Adipocyte (in vitro differentiated cells): ENCODE data around the gene COL25A1.

Experiments used
- DNase-seq: peaks from one replicate; pipeline ENCODE4 v3.0.0-alpha.2; 2015; ENCODE audit warnings: low read depth
- H3K27me3 ChIP-seq: replicated peaks from 2 replicates; pipeline ENCODE4 v1.7.0; 2013; ENCODE audit warnings: mild to moderate bottlenecking, low read length, moderate library complexity; ENCODE audit not compliant: control insufficient read depth, insufficient read depth
- H3K36me3 ChIP-seq: 2 replicates; pipeline ENCODE4 v1.7.0; 2013; ENCODE audit warnings: low read length, mild to moderate bottlenecking, moderate library complexity; ENCODE audit not compliant: control insufficient read depth, insufficient read depth, severe bottlenecking
- H3K4me1 ChIP-seq: 2 replicates; pipeline ENCODE4 v1.7.0; 2013; ENCODE audit warnings: mild to moderate bottlenecking, low read length, moderate library complexity; ENCODE audit not compliant: control insufficient read depth, insufficient read depth
- H3K4me3 ChIP-seq: 2 replicates; pipeline ENCODE4 v1.7.0; 2013; ENCODE audit warnings: mild to moderate bottlenecking, low read length, moderate library complexity
- H3K9ac ChIP-seq: 2 replicates; pipeline ENCODE4 v1.7.0; 2013; ENCODE audit warnings: mild to moderate bottlenecking, low read length, moderate library complexity
- H3K9me3 ChIP-seq: 2 replicates; pipeline ENCODE4 v1.7.0; 2013; ENCODE audit warnings: mild to moderate bottlenecking, low read length, moderate library complexity; ENCODE audit not compliant: control insufficient read depth

The COL25A1 gene

GRCh38 chr4:109302361-109303139, at the start of gene COL25A1:
COL25A1 (minus strand) TSS chr4:109302658.
- Histone ChIP-seq H3K4me1 (peaks cover 10% of the 10 kb centered on the region), H3K9ac (peak within 1 kb of the TSS; percentile 25), H3K36me3 (no peaks in the 10 kb centered on the region), H3K4me3 (peak within 1 kb of the TSS; percentile 82), H3K27me3 (peaks cover 30% of the 10 kb centered on the region), H3K9me3 (no peaks in the 10 kb centered on the region)
- peak; percentile 54 for DNase-seq

- H3K27me3 ChIP-seq = no peaks in the 10 kb centered on the region
- DNase-seq = no peak
- H3K4me1 ChIP-seq = no peaks in the 10 kb centered on the region
- H3K4me3 ChIP-seq = no peak overlapping the region
- no peaks in the 10 kb centered on the region for H3K9me3 ChIP-seq
- no peak overlapping the region for H3K9ac ChIP-seq
- no peaks in the 10 kb centered on the region for H3K36me3 ChIP-seq
Observed at GRCh38 chr4:109350121-109350520, 47.7 kb upstream of the COL25A1 start.

- no peaks in the 10 kb centered on the region for H3K9me3 ChIP-seq
- H3K4me3 ChIP-seq = no peak overlapping the region
- no peak for DNase-seq
- no peak overlapping the region for H3K9ac ChIP-seq
- no peaks in the 10 kb centered on the region for H3K36me3 ChIP-seq
- no peaks in the 10 kb centered on the region for H3K4me1 ChIP-seq
- no peaks in the 10 kb centered on the region for H3K27me3 ChIP-seq
Observed at GRCh38 chr4:109334129-109335105, 32.0 kb upstream of the COL25A1 start.

- peak; percentile 5 for DNase-seq
- no peak overlapping the region for H3K9ac ChIP-seq
Observed at GRCh38 chr4:109332926-109333464, 30.5 kb upstream of the COL25A1 start.

GRCh38 chr4:109327641-109328040, 25.2 kb upstream of the COL25A1 start:
- no peaks in the 10 kb centered on the region for H3K27me3 ChIP-seq
- peaks cover 19% of the 10 kb centered on the region for H3K9me3 ChIP-seq
- no peaks in the 10 kb centered on the region for H3K36me3 ChIP-seq
- DNase-seq = no peak
- H3K4me3 ChIP-seq = no peak overlapping the region
- no peak overlapping the region for H3K9ac ChIP-seq
- no peaks in the 10 kb centered on the region for H3K4me1 ChIP-seq

More at GRCh38 chr4:109332926-109333464, 30.5 kb upstream of the COL25A1 start:
- Histone ChIP-seq H3K36me3 (no peaks in the 10 kb centered on the region), H3K4me1 (no peaks in the 10 kb centered on the region), H3K9me3 (no peaks in the 10 kb centered on the region), H3K4me3 (no peak overlapping the region), H3K27me3 (no peaks in the 10 kb centered on the region)

- no peaks in the 10 kb centered on the region for H3K4me1 ChIP-seq
- H3K27me3 ChIP-seq = no peaks in the 10 kb centered on the region
- H3K9me3 ChIP-seq = peaks cover 27% of the 10 kb centered on the region
- no peaks in the 10 kb centered on the region for H3K36me3 ChIP-seq
- no peak overlapping the region for H3K4me3 ChIP-seq
- no peak overlapping the region for H3K9ac ChIP-seq
- DNase-seq = no peak
Observed at GRCh38 chr4:109325698-109326097, 23.2 kb upstream of the COL25A1 start.

- no peaks in the 10 kb centered on the region for H3K4me1 ChIP-seq
- no peak overlapping the region for H3K9ac ChIP-seq
- H3K27me3 ChIP-seq = no peaks in the 10 kb centered on the region
- no peak for DNase-seq
- no peak overlapping the region for H3K4me3 ChIP-seq
- peaks cover 27% of the 10 kb centered on the region for H3K9me3 ChIP-seq
- H3K36me3 ChIP-seq = no peaks in the 10 kb centered on the region
Observed at GRCh38 chr4:109323348-109323747, 20.9 kb upstream of the COL25A1 start.

- Histone ChIP-seq H3K4me3 (no peak overlapping the region), H3K36me3 (no peaks in the 10 kb centered on the region), H3K9ac (no peak overlapping the region), H3K4me1 (no peaks in the 10 kb centered on the region), H3K27me3 (peaks cover 4% of the 10 kb centered on the region), H3K9me3 (peaks cover 27% of the 10 kb centered on the region)
- no peak for DNase-seq
Observed at GRCh38 chr4:109321232-109321631, 18.8 kb upstream of the COL25A1 start.

GRCh38 chr4:109319684-109320083, 17.2 kb upstream of the COL25A1 start:
- DNase-seq = no peak
- Histone ChIP-seq H3K9ac (no peak overlapping the region), H3K4me1 (no peaks in the 10 kb centered on the region), H3K9me3 (peaks cover 27% of the 10 kb centered on the region), H3K4me3 (no peak overlapping the region), H3K27me3 (peaks cover 9% of the 10 kb centered on the region), H3K36me3 (no peaks in the 10 kb centered on the region)

GRCh38 chr4:109319156-109319555, 16.7 kb upstream of the COL25A1 start:
- Histone ChIP-seq H3K4me1 (no peaks in the 10 kb centered on the region), H3K36me3 (no peaks in the 10 kb centered on the region), H3K27me3 (peaks cover 12% of the 10 kb centered on the region), H3K4me3 (no peak overlapping the region), H3K9me3 (peaks cover 24% of the 10 kb centered on the region), H3K9ac (no peak overlapping the region)
- DNase-seq = no peak

- no peaks in the 10 kb centered on the region for H3K4me1 ChIP-seq
- no peak overlapping the region for H3K4me3 ChIP-seq
- peak; percentile 30 for DNase-seq
- no peak overlapping the region for H3K9ac ChIP-seq
- peaks cover 12% of the 10 kb centered on the region for H3K27me3 ChIP-seq
- peaks cover 20% of the 10 kb centered on the region for H3K9me3 ChIP-seq
- no peaks in the 10 kb centered on the region for H3K36me3 ChIP-seq
Observed at GRCh38 chr4:109315818-109316217, 13.4 kb upstream of the COL25A1 start.
